ENCODE measurements around the gene IRF3.

The IRF3 gene

DNA sequence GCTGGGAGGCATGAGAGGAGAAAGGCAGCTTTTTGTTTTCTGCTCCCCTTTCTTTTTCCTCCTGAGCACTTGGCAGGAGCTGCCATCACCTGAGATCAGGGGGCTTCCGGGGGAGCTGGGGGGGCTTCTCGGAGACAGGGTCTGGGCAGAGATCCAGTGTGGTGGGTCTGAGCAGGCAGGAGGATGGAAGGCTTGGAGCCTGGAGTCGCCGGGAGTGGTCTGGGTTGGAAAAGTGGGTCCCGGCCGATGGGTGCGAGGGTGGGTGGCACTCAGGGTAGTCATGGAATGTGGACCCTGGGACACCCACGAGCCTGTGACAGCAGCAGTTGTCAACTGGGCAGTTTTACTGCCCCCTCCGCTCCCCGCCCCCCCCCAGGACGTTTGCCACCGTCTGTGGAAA is 21.5 kb upstream of the IRF3 start:
- no peak for DNase-seq (ENCODE audit: low read depth)

DNA sequence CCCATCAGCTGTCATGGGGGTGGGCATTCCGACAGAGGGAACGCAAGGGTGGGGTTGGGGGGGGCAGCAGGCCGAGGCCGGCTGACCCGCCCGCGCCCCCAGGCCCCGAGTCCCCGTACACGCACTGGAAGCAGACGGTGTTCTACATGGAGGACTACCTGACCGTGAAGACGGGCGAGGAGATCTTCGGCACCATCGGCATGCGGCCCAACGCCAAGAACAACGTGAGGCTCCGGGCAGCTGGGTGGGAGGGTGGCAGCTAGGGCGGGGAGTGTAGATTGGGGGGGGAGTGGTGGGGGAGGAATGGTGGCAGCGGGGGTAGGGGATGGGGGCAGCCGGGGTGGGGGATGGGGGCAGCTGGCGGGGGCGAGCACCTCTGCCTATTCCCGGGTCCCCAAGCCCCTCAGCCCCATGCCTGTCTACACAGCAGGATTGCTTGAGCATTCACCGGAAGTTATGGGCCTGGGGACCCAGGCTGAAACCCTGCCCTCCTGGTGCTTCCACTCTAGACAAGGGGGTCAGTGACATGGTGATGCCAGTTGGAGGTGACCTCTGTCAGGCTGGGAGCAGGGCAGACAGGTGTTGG is 20.9 kb upstream of the IRF3 start:
- DNase-seq (ENCODE audit: low read depth) = no peak

DNA sequence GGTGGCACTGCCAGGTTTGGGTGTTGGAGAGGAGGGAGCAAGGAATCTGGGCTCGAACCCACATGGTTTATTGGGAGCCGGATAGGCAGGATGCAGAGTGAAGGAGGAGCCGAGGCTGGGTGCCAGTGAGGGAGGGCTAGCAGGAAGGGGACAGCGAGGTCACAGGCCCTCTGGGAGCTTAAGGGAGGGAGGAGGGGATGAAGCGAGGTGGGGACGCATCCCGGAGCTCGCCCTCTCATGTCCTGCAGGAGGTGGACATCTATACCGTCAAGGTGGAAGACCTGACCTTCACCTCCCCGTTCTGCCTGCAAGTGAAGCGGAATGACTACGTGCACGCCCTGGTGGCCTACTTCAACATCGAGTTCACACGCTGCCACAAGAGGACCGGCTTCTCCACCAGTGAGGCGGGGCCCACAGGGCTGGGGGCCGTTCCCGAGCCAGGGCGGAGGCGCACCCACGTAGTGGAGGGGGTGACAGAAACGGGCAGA is 20.2 kb upstream of the IRF3 start:
- no peak for DNase-seq (ENCODE audit: low read depth)

DNA sequence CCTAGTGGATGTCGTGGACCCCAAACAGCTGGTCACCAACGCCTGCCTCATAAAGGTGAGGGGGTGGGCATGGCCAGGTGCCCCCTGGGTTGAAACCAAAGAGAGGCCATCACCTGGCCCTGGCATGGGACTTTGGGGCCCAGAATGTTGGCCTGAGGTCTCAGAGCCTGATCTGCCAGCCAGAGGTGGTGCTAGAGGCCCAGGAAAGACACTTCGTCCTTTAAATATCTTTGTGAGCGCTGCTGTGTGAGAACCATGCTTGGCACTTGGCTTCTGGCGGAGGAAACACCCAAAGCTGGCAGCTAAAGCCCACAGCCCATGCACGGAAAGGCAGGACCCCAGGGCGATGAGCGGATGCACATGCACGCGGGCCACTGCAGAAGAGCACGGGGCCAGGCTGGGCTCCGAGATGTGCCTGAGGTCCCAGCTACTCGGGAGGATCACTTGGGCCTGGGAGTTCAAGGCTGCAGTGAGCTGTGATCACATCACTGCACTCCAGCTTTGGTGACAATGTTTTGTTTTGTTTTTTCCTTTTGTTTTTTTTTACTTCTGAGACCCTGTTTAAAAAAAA is 19.4 kb upstream of the IRF3 start:
- DNase-seq (ENCODE audit: low read depth) = no peak

DNA sequence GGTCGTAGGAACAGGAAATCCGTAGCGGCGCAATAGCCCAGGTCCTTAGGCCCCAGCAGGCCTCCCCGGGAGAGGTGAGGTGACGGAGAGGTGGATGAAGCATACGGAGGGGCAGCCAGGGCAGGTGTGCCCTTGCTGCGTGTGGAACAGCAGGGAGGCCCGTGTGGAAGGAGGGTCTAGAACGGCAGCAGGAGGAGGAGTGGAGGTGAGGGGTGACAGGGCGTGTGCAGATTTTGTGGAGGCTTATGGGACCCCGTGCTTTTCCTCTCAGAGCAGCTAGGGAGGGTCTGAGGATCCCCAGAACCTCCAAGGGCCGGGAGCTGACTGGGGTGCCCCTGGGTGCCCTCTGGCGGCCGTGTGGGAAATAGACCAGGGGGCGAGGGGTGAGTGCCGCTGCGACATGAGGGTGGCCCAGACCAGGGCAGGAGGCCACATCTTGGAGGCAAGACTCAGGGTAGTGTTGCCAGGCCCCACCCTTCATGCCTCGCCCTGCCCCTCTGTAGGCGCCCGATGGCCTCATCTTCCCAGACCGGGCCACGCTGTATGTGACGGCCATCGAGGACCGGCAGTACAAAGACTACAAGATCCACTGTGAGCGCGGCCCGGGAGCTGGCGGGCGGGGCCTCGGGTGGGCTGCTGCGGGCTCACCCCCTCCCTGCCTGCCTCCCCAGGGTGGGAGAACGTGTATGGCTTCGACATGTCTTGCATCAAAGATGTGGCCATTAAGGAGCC is 18.8 kb upstream of the IRF3 start:
- DNase-seq (ENCODE audit: low read depth) = no peak

DNA sequence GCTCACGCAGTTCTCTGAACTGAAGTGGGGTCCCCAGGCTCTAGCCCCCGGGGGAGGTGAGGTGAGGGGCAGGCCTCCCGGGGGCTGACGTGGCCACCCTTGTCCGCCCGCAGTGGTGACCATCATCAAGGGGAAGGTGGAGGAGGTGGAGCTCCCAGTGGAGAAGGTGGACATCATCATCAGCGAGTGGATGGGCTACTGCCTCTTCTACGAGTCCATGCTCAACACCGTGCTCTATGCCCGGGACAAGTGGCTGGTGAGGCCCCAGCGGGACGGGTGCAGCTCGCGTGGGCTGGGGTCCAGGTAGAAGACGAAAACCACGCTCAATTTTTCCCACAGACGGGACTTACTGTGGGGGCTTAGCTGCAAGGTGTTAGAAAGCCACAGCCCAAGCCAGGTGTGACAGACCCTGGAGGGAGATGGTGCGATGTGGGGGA is 18.2 kb upstream of the IRF3 start:
- no peak for DNase-seq (ENCODE audit: low read depth)

DNA sequence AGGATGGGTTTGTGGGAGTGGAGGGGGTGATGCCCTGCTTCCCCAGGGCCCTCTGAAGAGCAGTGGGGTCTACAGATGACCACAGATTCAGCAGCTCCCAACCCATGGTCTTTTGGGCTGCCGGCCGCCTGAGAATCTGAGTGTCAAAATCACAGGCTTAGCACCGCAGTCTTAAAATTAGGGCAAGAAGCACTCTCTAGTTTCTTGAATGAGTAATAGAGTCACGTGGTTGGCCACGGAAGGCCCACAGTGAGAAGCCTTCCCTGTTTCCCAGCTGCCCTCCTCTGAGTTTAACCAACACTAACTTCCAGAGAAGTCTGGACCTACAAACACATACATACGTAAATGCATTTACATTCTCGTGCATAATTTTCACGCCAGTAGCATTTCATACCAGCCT is 16.6 kb upstream of the IRF3 start:
- peak; percentile 38 for DNase-seq (ENCODE audit: low read depth)

DNA sequence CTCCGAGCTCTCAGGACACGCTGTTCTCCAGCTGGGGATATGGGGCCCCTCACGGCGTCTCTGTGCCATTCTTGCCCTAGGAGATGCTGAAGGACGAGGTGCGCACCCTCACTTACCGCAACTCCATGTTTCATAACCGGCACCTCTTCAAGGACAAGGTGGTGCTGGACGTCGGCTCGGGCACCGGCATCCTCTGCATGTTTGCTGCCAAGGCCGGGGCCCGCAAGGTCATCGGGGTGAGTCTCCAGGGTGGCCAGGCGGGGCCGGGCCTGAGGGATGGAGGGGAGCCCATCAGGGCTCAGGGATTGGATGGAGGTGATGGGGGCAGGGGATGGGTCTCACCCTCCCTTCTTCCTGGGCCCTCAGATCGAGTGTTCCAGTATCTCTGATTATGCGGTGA is 16.2 kb upstream of the IRF3 start:
- DNase-seq (ENCODE audit: low read depth) = no peak

DNA sequence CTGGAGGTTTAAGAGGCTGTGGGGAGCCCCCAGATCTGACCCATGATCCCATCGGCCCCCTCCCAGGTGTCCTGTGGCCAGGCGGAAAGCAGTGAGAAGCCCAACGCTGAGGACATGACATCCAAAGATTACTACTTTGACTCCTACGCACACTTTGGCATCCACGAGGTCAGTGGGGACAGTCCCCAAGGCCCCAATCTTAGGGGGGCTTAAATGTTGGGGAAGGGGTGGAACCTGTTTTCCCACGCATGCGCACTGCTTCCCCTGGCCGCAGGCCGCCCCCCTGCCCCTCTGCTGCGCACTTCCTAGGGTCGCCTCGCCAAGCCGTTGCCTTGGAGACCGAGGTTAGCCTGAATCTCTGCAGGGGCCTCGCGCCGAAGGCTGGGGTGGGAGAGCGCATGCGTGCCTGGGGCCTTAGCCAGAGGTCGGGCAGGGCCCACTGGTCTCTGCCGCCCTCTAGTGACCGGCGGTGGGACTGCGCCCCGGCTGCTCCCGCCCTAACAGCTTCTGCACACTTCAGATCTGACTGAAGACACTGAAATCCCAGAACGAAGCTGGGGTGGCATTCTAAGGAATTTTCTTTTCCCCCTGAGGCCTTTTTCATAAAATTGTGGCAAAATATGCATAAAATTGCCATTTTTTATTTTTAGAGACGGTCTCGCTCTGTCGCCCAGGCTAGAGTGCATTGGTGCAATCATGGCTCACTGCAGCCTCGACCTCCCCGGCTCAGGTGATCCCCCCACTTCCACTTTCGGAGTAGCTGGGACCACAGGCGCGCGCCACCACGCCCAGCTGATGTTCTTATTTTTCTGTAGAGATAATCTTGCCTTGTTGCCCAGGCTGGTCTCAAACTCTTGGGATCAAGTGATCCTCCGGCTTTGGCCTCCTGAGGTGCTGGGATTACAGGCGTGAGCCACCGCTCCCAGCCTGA is 15.0 kb upstream of the IRF3 start:
- peak; percentile 74 for DNase-seq (ENCODE audit: low read depth)

DNA sequence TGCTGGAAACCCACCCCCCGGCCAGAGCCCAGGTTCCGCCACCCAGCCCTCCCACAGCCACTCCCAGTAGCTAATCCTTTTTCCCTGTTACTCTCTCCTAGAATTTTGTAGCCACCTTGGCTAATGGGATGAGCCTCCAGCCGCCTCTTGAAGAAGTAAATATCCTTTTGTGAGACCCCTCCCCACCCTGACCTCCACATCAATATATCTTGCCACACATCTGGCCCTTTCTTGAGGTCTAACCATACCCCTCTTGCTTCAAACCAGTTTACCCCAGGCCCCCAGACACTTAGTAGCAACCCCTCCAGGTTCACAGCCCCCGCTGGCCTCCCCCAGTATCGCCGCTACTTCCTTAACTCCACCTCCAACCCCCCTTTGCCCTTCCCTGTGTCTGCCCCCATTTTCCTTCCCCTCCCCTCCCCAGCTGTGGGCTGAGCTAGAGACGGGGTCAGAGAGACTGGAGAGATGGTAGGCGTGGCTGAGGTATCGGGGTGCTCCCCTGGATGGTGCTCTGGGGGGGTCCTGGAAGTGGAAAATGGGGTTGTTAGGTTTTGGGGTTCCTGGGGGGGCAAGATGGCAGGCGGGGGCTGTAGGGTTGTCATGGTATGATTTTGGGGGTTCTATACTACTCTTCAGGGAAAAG is 14.2 kb upstream of the IRF3 start:
- DNase-seq (ENCODE audit: low read depth) = no peak

DNA sequence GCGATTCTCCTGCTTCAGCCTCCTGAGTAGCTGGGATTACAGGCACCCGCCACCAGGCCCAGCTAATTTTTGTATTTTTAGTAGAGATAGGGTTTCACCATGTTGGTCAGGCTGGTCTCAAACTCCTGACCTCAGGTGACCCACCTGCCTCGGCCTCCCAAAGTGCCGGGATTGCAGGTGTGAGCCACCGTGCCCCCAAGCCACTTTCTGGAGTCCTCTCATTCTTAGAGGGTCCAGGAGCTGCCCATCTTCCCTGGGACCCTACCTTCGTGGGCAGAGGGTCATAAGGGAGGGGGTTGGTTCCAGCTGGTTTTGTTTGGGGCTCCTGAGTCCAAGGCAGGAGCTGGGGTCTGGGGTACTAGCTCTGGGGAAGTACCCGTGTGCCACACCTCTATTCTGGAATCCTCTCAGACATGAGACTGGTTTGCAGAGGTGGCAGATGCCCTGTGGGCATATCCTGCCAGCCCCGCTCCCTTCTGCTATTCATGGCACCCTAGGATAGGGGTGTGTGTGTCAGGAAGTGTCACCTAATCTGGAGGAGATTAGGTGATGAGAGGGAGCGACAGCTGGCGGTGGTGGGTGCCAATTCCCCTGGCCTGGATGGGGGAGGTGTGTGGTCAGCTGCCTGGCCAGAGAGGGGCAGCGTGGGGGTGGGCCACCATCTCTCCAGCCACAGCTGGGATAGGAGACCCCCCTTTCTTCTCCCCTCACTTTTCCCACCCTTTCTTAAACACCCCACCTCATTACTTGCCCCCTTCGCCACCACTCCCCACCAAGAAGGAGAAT is 13.5 kb upstream of the IRF3 start:
- no peak for DNase-seq (ENCODE audit: low read depth)

DNA sequence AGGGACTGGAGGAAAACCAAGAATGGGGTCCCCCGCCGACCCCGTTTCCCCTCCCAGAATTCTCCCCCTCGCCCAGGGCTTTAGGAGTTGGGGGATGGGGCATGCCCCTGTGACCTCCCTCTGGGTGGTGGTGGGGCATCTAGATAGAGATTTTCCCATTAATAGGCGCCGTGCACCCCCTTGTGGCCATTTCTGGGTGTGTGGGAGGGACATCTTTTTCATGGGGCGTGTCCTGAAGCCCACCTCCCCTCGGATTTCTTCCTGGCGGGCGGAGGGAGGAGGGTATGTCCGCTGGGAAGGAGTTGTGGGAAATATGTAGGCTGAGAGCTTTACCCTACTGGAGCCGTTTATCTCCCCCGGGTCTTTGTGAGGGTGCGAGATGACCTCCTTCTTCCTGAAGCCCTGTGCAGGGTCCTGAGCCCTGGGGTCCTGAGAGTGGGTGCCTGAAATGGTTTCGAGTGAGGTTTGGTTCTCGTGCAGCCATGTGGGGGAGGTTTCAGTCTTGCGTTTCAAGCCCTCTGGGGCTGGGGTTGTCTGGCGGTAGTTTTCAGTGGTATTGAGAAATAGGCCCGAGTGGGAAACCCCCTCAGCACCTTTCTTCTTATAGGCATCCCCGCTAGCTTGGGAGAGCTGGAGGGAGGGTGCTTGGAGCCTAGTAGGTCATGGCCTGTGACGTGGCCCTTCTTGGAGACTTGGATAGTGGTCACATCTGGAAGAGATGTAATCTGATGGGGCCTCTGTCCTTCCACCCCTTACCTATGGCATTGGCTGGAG is 12.4 kb upstream of the IRF3 start:
- peak; percentile 32 for DNase-seq (ENCODE audit: low read depth)

DNA sequence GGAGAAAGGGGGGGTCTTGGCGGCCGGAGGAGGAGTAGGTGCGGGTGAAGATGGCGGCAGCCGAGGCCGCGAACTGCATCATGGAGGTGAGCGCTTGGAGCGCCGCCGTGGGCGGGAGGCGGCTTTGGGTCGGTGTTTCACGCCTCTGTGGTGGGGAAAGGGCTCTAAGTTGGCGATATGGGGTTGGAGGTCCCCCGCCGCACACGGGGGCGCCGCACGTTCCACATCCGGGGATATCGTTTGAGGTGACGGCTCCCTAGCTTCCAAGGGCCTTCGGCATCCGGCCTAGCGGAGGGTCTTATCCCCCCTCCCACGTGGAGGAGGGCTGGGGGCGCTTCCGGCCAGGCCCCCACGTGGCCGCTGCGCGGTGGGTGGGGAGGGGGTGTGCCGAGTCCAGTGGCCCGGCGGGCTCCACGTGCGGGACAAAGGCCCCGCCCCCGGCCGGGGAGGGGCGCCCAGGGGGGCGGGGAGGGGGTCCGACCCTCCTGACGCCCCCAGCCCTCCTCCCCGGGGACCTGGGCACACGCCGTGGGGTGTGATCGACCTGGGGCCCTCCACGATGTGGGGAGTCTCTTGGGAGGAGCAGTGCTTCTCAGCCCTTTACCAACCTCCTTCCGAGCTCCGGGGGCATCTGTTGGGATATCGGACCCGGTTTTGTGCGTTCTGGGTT is 11.7 kb upstream of the IRF3 start, which contains the start of gene PRMT1:
Gene PRMT1, plus strand, starts transcription at position 41 of the 670 bp plus-strand sequence. Its CDS starts 10 bp downstream, at position 51.
- no peak for DNase-seq (ENCODE audit: low read depth)

DNA sequence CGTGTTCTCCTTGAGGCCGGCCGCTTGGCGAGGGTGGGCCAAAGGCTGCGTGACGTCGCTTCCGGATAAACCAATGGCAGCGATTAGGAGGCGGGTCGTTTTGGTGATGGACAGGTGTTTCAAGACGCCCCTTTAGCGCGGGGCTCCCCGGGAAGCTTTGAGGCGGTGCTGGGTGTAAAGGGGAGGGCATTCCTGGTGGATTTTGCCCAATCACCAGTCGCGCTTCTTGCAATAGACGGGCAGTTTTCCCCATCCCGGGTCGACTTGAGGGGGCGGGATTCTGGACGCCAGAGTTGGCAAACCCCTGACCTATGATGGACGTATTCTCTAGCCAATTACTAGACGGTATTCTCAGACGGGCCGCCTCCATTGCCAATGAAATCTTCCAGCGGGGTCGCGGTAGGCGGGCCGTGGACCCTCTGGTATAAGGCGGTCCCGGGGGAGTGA is 11.2 kb upstream of the IRF3 start:
- DNase-seq (ENCODE audit: low read depth) = peak; percentile 100

DNA sequence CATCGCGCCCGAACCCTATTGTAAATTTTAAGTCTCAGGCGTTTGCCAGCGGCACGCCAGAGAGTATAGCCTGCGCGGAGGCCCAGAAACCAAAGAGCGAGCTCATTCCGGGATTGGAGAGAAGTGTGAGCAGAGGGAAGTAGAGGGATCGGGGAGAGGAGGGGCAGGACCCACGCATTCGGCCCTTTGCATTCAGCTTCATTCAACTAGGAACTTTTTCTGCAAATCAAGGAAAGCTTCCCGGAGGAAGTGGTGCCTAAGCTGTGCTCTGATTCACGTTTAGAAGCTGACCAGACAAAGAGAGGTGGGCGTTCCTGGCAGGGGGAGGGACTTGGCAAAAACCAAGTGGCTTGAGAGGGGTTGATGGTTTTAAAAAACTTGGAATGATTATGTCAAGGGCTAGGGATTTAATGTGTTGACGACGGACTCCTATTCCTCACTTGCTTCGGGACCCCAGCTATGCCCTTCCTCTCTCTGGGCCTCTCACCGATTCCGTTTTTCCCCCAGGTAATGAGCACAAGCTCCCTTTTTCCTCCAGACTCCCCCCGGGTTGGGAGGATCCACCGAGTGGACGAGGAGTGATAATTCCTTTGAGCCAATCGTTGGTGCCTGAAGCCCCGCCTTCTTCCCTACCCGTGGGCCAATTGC is 10.6 kb upstream of the IRF3 start:
- DNase-seq (ENCODE audit: low read depth) = peak; percentile 93

DNA sequence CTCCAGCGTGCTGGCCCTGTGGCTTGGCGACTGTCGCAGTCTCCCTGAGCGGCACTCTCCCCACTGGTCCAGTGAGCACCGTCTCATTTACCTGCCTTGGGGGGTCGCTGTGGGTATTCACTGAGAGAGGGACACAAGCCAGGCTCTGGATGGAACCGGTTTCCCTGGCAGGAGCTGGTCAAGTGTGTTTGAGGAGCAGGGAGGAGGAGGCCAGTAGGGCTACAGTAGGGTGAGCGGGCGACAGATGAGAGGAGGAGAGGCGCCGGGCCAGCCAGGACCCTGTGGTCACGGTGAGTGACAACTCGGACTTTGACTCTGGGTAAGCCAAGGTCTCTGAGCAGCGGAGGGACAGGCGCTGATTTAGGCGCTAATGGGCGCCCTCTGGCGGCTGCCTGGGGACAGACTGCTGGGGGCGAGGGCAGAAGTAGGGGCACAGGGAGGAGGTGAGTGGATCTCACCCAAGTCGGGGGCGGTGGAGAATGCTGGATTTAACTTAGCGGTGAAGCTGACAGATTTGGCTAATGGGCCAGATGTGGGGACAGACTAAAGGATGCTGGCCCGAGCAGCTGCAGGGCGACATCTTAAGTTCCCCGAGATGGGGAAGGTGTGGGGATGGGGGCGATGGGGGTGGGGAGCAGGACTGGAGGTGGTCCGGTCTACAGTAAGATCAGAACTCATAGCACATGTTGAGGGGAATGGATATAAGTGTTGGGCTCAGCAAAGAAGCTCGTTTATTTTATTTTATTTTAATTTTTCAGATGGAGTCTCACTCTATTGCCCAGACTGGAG is 6.7 kb upstream of the IRF3 start:
- DNase-seq (ENCODE audit: low read depth) = peak; percentile 45

DNA sequence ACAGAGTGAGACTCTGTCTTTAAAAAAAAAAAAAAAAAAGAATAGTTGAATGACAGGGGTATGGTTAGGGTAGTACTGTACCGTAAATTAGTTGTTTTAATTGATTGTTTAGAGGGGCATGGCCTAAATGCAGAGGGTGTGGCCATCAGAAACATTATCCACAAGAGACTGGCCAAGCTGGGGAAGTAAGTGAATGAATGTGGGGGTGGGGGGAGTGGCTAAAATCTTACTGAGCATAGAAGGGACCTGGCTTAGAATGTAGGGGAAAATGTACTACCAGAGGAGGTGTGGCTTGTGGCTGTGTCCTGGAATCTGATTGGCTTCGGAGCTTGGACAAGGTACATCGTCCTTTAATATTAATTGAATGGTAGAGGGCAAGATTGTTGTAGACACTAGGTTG is 3.9 kb upstream of the IRF3 start:
- no peak for DNase-seq (ENCODE audit: low read depth)

DNA sequence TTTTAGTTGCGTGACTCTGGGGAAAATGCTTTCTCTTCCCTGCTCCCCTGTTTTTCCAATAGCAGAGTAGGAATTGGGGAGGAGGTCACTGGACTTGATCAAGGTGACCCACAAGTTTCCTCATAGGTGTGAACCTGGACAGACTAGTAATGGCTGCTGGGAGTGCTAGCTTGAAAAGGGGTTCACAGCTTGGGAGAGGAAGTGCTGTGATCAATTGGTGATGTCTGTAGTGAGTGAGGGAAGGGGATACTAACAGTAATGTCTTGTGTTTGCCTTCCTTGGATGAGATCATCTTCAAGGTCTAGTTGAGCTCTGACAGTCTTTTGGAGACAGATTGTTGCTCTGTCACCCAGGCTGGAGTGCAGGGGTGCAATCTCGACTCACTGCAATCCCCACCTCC is 1.8 kb upstream of the IRF3 start:
- no peak for DNase-seq (ENCODE audit: low read depth)

All from fibroblast of gingiva (primary cell).